Astrocyte (in vitro differentiated cells and primary cell): Measurements from ENCODE around the gene POU2F2.

Source experiments
- CTCF ChIP-seq: IDR thresholded peaks from 2 replicates; pipeline ENCODE4 v1.5.1; 2011; ENCODE audit warnings: low read depth, mild to moderate bottlenecking, inconsistent platforms, low read length, moderate library complexity; ENCODE audit not compliant: insufficient read depth
- EZH2 ChIP-seq: IDR thresholded peaks from 2 replicates; pipeline ENCODE4 v1.6.1; 2012; ENCODE audit warnings: mild to moderate bottlenecking, low read length, inconsistent platforms; ENCODE audit not compliant: insufficient read depth

GRCh38 chr19:42114412-42114811 lies 17.8 kb downstream of the POU2F2 start:
- TF ChIP-seq CTCF: no peak
- no peak for TF ChIP-seq EZH2
